Lower leg skin (tissue), 4 donors: ENCODE measurements around the gene SYCE1. TPM values are rescaled to one million over a fixed set of nuclear protein-coding genes. Genes with fewer than 3 reads are reported as not detected.
"Not testable (repeated sequence)": the region's sequence is repeated elsewhere in the genome, so short reads cannot be mapped to it uniquely, and the experiment has no call there.

Experiments
- DNase-seq, 2 donors: peaks; one replicate each; pipeline ENCODE4 v3.0.0-alpha.2; 2019; ENCODE audit warnings: low spot score in 2 of 2
- H3K4me3 ChIP-seq: fragments of 200-600 bp; sonication (generic); 2 replicates; pipeline ENCODE4 v1.5.1; 2017; ENCODE audit warnings: mild to moderate bottlenecking, low read depth; ENCODE audit not compliant: poor library complexity, severe bottlenecking
- POLR2A ChIP-seq, 2 donors: fragments of 450-650 bp; IDR thresholded peaks; one replicate each; pipeline ENCODE4 v1.6.1; 2016 to 2017; ENCODE audit warnings: antibody characterized with exemption in 2 of 2, mild to moderate bottlenecking in 1 of 2, moderate library complexity in 1 of 2
- WGBS, 2 donors: methylation state at CpG; one replicate each; pipeline ENCODE4 v1.1.5; 2018; 5-methylcytosine and 5-hydroxymethylcytosine counted together
- intact Hi-C: fragments of 100-400 bp; cut with DNase I; formaldehyde crosslinking; loops from one replicate; pipeline ENCODE4 v1.15.0; 2023; ENCODE audit warnings: low total_unique reads
- total RNA-seq, 4 donors: library from RNA; depleted of rRNA; stranded (reverse); fragments of >200 nt; gene quantifications; one replicate each; pipeline ENCODE4 v1.1.0, GENCODE V29; 2016
- TF ChIP-seq, protein P1 (sequence below), 3 donors: fragments of 450-650 bp; IDR thresholded peaks; one replicate each; pipeline ENCODE4 v1.5.1; 2016; ENCODE audit warnings: antibody characterized with exemption in 3 of 3, mild to moderate bottlenecking in 3 of 3, moderate library complexity in 2 of 3

The SYCE1 gene, protein sequence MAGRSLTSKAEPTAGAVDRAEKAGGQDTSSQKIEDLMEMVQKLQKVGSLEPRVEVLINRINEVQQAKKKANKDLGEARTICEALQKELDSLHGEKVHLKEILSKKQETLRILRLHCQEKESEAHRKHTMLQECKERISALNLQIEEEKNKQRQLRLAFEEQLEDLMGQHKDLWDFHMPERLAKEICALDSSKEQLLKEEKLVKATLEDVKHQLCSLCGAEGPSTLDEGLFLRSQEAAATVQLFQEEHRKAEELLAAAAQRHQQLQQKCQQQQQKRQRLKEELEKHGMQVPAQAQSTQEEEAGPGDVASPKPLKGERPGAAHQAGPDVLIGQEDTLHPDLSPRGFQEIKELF
- 1 to 10 TPM in 1 of 4 donors, not detected in 3; 3.5 TPM for total RNA-seq

DNA sequence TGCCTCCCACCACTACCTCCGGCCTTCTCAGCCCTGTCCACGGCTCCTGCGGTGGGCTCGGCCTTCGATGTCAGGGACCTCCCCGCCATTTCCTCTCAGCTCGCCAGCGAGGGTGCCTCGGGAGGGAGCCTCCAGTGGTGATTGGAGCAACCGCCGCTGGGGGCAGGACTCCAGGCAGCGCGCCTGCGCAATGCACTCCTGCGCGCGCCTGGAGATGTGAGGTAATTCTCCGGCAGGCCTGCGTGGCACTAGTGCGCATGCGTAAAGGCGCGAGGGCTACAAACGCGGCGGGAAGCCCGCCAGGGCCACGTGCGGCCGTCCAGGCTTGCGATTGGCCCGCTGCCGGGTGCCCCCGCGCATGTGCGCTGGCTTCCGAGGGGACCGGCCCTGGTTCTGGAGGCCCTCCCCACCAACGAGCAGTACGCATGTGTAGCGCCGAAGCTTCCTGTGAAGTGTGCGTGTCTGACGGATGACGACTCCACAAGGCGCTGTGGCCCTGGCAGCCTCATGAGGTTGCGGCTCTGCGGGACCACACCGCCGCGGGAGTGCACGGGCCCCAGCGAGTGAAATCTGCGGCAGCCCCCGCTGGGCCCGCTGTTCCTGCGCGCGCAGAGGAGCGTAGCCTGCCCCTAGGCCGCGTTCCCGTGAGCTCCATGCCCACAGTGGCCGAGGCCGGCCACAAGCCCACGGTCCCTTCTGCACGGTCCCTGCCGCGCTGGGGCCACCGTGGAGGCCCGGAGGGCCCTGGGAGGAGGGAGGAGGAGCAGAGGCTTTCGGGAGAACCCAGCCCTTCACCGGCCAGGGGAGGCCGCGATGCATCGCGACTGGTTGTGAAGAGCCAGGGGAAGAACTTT lies at the start of gene SYCE1:
Gene SYCE1, minus strand, starts transcription at position 143 of the 854 bp plus-strand sequence. Its CDS starts 54 bp downstream, at position 89.
- 74 to 84% methylated on average over 21 to 38 of the region's 77 CpGs for WGBS, 2 donors
- intact Hi-C loops = no loop called here
- no peak for TF ChIP-seq POLR2A (IDR thresholded peaks at IDR 0.05)
- TF ChIP-seq, protein P1, sequence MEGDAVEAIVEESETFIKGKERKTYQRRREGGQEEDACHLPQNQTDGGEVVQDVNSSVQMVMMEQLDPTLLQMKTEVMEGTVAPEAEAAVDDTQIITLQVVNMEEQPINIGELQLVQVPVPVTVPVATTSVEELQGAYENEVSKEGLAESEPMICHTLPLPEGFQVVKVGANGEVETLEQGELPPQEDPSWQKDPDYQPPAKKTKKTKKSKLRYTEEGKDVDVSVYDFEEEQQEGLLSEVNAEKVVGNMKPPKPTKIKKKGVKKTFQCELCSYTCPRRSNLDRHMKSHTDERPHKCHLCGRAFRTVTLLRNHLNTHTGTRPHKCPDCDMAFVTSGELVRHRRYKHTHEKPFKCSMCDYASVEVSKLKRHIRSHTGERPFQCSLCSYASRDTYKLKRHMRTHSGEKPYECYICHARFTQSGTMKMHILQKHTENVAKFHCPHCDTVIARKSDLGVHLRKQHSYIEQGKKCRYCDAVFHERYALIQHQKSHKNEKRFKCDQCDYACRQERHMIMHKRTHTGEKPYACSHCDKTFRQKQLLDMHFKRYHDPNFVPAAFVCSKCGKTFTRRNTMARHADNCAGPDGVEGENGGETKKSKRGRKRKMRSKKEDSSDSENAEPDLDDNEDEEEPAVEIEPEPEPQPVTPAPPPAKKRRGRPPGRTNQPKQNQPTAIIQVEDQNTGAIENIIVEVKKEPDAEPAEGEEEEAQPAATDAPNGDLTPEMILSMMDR (IDR thresholded peaks at IDR 0.05) = no peak
- peak in 1 of 2 donors; percentile 70 for DNase-seq
- H3K4me3 ChIP-seq = no peak within 1 kb of the TSS

DNA sequence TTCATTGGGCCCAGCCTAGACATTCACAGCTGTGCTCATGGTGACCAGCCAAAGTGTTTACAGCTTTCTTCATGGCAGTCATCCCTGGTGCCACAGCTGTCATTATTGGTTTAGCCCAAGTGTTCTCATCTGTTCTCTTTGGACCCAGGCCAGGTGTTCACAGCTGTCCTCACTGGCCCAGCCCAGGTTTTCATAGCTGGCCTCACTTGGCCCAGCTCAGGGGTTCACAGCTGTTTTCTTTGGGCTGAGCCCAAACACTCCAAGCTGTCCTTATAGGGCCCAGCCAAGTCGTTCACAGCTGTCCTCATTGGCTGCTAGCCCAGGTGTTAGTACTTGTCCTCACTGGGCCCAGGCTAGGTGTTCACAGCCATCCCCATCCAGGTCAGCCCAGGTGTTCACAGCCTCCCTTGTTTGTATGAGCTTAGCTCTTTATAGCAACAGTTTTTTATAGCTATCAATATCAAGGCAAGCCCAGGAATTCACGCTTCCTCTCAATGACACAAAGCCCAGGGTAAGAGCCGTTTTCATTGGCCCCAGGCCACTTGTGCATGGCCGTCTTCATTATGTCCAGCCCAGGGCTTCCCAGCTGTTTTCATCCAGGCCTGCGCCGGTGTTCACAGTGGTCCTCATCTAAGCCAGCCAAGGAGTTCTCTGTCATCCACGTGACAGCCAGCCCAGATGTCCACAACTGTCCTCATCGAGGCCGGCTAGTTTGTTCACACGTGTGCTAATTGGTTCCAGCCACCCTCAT lies 49.6 kb upstream of the SYCE1 start:
- TF ChIP-seq, protein P1 (IDR thresholded peaks at IDR 0.05) = no peak
- no peak for TF ChIP-seq POLR2A (IDR thresholded peaks at IDR 0.05)

DNA sequence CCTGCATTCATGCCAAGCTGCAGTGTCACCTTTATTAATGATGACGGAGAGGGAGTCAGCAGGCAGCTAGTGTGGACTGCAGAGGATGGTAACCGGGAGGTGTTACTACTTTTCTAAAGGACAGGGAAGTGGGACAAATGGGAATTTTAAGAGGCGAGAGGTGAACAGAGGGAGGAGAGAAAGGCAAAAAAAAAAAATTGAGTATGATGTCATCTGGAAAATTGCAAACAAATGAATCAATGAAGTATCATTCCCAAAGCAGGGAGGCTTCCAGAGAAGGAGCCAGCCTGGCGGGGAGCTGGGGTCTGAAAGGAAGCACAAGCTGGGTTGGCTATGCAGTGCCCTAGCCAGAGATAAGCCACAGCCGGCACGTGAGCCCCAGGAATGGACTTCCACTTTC lies 48.3 kb upstream of the SYCE1 start:
- WGBS, 2 donors = 63 to 70% methylated on average over 6 of the region's 6 CpGs
- DNase-seq = no peak
- intact Hi-C loops = no loop called here
- no peak overlapping the region for H3K4me3 ChIP-seq
- TF ChIP-seq, protein P1 (IDR thresholded peaks at IDR 0.05) = no peak
- no peak for TF ChIP-seq POLR2A (IDR thresholded peaks at IDR 0.05)

More for the DNA sequence above, 49.6 kb upstream of the SYCE1 start:
- DNase-seq = no peak
- intact Hi-C loops = no loop called here
- no peak overlapping the region for H3K4me3 ChIP-seq
- WGBS, 2 donors = 73 to 74% methylated on average over 10 of the region's 10 CpGs

DNA sequence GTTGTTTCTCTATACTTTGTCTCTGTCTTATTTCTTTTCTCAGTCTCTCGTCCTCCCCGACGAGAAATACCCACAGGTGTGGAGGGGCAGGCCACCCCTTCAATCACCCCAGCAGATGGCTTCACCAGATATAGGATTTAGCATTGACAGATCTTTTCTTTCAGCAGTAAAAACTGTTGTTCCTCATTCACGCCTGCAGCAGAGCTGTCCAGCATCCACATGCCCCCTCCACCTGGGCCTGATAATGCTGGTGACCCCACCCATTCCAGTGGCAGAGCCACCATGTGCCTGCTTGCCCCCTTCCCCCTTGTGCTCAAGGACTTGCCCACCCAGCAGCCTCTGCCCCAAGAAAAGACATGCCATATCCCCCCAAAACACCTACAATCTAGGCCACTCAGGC lies 45.7 kb upstream of the SYCE1 start:
- intact Hi-C loops = no loop called here
- H3K4me3 ChIP-seq = no peak overlapping the region
- 53 to 73% methylated on average over 4 of the region's 4 CpGs for WGBS, 2 donors
- no peak for DNase-seq
- TF ChIP-seq, protein P1 (IDR thresholded peaks at IDR 0.05) = no peak
- no peak for TF ChIP-seq POLR2A (IDR thresholded peaks at IDR 0.05)

DNA sequence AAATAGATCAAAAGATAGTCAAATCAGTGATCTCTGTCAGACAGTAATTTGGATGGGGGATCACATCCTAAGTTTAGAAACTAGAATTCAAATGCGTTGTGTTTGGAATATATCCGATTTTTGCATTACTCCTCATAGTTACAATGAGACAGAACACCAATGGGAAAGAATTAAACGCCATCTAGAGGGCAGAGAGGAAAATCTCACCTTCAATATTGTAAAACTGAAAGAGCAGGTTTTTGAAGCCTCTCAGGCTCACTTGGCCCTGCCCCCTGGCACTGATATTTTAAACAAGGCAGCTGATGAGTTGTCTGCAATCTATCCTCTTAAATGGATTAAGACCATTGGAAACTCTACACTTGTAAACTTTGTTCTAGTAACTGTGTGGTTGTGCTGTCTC lies 43.5 kb upstream of the SYCE1 start:
- TF ChIP-seq, protein P1 (IDR thresholded peaks at IDR 0.05) = no peak
- TF ChIP-seq POLR2A (IDR thresholded peaks at IDR 0.05) = no peak
- H3K4me3 ChIP-seq = no peak overlapping the region
- WGBS, 2 donors = 11 to 30% methylated on average over 3 of the region's 3 CpGs
- intact Hi-C loops = no loop called here
- DNase-seq = no peak

DNA sequence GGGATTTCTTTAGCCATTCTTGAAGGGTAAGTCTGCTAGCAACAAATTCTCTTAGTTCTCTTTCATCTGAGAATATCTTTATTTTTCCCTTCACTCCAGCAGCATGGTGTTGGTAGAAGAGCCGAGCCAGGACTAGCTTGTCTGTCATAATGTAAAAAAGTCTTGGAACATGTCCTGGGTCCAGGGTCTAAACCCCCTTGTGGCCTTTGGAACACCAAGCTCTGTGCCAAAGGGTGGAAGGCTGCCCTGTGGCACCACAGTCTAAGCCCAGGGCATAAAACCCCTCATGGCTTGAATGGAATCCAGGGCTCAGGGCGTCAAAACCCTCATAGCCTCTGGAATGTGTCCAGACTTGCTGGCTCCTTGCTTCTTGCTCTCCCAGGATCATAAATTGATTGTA lies 38.1 kb upstream of the SYCE1 start:
- intact Hi-C loops, H3K4me3 ChIP-seq, DNase-seq: not testable (repeated sequence)
- WGBS, 2 donors = 70 to 77% methylated on average over 2 of the region's 2 CpGs
